Gastrocnemius medialis (tissue), 4 donors: ENCODE results near the gene PPP6C. TPM values are rescaled to one million over a fixed set of nuclear protein-coding genes. Genes with fewer than 3 reads are reported as not detected.
"Not testable (repeated sequence)": the region's sequence is repeated elsewhere in the genome, so short reads cannot be mapped to it uniquely, and the experiment has no call there.

ENCODE experiments used
- ATAC-seq, 2 donors: fragments of 150-250 bp; one replicate each; pipeline ENCODE4 v1.9.1; 2016
- DNase-seq, 2 donors: peaks; one replicate each; pipeline ENCODE4 v3.0.0-alpha.2; 2019
- H3K27ac ChIP-seq, 4 donors: fragments of 200-600 bp; sonication (generic); 1 replicate in 1 of 4; 2 replicates in 3 of 4; pipeline ENCODE4 v1.5.1; 2016 to 2018; ENCODE audit warnings: mild to moderate bottlenecking in 2 of 4, moderate library complexity in 1 of 4
- H3K27me3 ChIP-seq, 3 donors: fragments of 200-600 bp; sonication (generic) in 2 of 3; 1 replicate in 1 of 3; 2 replicates in 2 of 3; pipeline versions ENCODE4 v1.5.1 to v1.6.0; 2016 to 2019; ENCODE audit warnings: mild to moderate bottlenecking in 1 of 3, moderate library complexity in 1 of 3
- H3K36me3 ChIP-seq, 2 donors: fragments of 200-600 bp; sonication (generic) in 1 of 2; one replicate each; pipeline ENCODE4 v1.5.1; 2017 to 2018
- H3K4me1 ChIP-seq, 2 donors: fragments of 200-600 bp; sonication (generic) in 1 of 2; one replicate each; pipeline ENCODE4 v1.5.1; 2016 to 2017; ENCODE audit warnings: mild to moderate bottlenecking in 2 of 2
- H3K4me3 ChIP-seq, 4 donors: fragments of 200-600 bp; sonication (generic) in 3 of 4; 1 replicate in 1 of 4; 2 replicates in 3 of 4; pipeline ENCODE4 v1.5.1; 2016 to 2019; ENCODE audit warnings: mild to moderate bottlenecking in 2 of 4
- H3K9me3 ChIP-seq, 3 donors: fragments of 200-600 bp; sonication (generic) in 2 of 3; 1 replicate in 1 of 3; 2 replicates in 2 of 3; pipeline ENCODE4 v1.5.1; 2016 to 2019
- POLR2A ChIP-seq, 2 donors: fragments of 450-650 bp; IDR thresholded peaks; one replicate each; pipeline ENCODE4 v1.6.1; 2017; ENCODE audit warnings: antibody characterized with exemption in 2 of 2, mild to moderate bottlenecking in 2 of 2, moderate library complexity in 2 of 2
- in situ Hi-C, 4 donors: fragments of 200-750 bp; cut with MboI; loops; one replicate each; pipeline versions ENCODE4 v1.15.0 to v1.8.0; 2017; ENCODE audit warnings: low sequenced_read_pairs in 4 of 4
- intact Hi-C: fragments of 100-400 bp; cut with DNase I; formaldehyde crosslinking; loops from one replicate; pipeline ENCODE4 v1.15.1; 2023; ENCODE audit warnings: low total_unique reads
- total RNA-seq, 4 donors: library from RNA; depleted of rRNA; stranded (reverse); fragments of >200 nt; gene quantifications; one replicate each; pipeline versions ENCODE4 v1.1.0 to v1.2.3, GENCODE V29; 2016
- TF ChIP-seq, protein P1 (sequence below), 5 experiments: fragments of 450-650 bp in 3 of 5; fragments of 200-600 bp in 2 of 5; sonication (generic) in 2 of 5; IDR thresholded peaks in 4 of 5; conservative IDR thresholded peaks in 1 of 5; 1 replicate in 4 of 5; 2 replicates in 1 of 5; pipeline ENCODE4 v1.5.1; 2016 to 2019; ENCODE audit warnings: antibody characterized with exemption in 5 of 5, mild to moderate bottlenecking in 3 of 5, moderate library complexity in 3 of 5

PPP6C gene
- total RNA-seq, 4 donors from 2014 or later = 49.4 to 80.6 (median 73.6) TPM

GRCh38 chr9:125166762-125167161, 22.8 kb downstream of the PPP6C start:
- Histone ChIP-seq H3K9me3 (no peaks in the 10 kb centered on the region), H3K27ac (peak overlapping the region in 2 of 4 donors; percentile 26 to 49), H3K4me1 (peaks cover 14 to 15% of the 10 kb centered on the region in 2 donors), H3K36me3 (peaks cover 0 to 14% of the 10 kb centered on the region in 2 donors), H3K4me3 (no peak overlapping the region), H3K27me3 (no peaks in the 10 kb centered on the region)
- ATAC-seq = no peak
- in situ Hi-C loops = no loop called here
- no peak for TF ChIP-seq POLR2A (IDR thresholded peaks at IDR 0.05)
- TF ChIP-seq, protein P1, sequence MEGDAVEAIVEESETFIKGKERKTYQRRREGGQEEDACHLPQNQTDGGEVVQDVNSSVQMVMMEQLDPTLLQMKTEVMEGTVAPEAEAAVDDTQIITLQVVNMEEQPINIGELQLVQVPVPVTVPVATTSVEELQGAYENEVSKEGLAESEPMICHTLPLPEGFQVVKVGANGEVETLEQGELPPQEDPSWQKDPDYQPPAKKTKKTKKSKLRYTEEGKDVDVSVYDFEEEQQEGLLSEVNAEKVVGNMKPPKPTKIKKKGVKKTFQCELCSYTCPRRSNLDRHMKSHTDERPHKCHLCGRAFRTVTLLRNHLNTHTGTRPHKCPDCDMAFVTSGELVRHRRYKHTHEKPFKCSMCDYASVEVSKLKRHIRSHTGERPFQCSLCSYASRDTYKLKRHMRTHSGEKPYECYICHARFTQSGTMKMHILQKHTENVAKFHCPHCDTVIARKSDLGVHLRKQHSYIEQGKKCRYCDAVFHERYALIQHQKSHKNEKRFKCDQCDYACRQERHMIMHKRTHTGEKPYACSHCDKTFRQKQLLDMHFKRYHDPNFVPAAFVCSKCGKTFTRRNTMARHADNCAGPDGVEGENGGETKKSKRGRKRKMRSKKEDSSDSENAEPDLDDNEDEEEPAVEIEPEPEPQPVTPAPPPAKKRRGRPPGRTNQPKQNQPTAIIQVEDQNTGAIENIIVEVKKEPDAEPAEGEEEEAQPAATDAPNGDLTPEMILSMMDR (IDR thresholded peaks at IDR 0.05 in 4 of 5, conservative IDR thresholded peaks at IDR 0.05 in 1 of 5) = no peak
- intact Hi-C loops = no loop called here
- DNase-seq = no peak

- ATAC-seq = not testable (repeated sequence)
Observed at GRCh38 chr9:125162891-125163290, 26.7 kb downstream of the PPP6C start.

DNA sequence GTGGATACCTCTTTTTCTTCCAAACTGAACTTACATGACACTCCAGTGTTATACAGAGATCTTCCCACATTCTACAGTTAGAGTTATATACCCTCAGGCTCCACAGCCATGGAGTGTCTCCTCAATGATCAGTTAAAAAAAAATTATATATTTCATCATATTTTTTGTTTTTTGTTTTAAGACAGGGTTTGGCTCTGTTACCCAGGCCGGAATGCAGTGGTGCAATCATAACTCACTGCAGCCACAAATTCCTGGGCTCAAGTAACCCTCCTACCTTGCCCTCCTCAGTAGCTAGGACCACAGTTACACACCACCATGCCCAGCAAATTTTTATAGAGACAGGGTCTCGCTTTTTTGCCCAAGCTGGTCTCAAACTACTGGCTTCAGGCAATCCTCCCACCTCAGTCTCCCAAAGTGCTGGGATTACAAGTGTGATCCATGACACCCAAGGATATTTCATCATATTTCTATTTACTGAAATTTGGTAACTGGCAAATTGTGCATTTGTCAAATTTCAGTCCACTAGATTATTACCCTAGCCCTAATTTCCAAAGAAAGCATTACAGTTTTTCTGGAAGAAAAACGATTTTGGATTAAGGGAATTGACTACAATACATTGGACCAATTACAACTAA, 28.2 kb downstream of the PPP6C start:
- in situ Hi-C loops = no loop called here
- intact Hi-C loops = no loop called here
- Histone ChIP-seq H3K36me3 (no peaks in the 10 kb centered on the region), H3K27me3 (no peaks in the 10 kb centered on the region), H3K4me3 (no peak overlapping the region), H3K4me1 (peaks cover 24 to 26% of the 10 kb centered on the region in 2 donors), H3K27ac (peak overlapping the region; percentile 48 to 72 (median 54)), H3K9me3 (no peaks in the 10 kb centered on the region)
- TF ChIP-seq, protein P1 (IDR thresholded peaks at IDR 0.05 in 4 of 5, conservative IDR thresholded peaks at IDR 0.05 in 1 of 5) = no peak
- no peak for TF ChIP-seq POLR2A (IDR thresholded peaks at IDR 0.05)
- DNase-seq (no peak), ATAC-seq (peak; percentile 45 to 49)

More at GRCh38 chr9:125162891-125163290, 26.7 kb downstream of the PPP6C start:
- H3K4me3 ChIP-seq, H3K36me3 ChIP-seq, H3K9me3 ChIP-seq, in situ Hi-C loops, intact Hi-C loops, H3K27me3 ChIP-seq, DNase-seq: not testable (repeated sequence)
- H3K27ac ChIP-seq = peak overlapping the region in 3 of 4 donors; percentile 48 to 72 (median 56)
- peaks cover 24 to 26% of the 10 kb centered on the region in 2 donors for H3K4me1 ChIP-seq

DNA sequence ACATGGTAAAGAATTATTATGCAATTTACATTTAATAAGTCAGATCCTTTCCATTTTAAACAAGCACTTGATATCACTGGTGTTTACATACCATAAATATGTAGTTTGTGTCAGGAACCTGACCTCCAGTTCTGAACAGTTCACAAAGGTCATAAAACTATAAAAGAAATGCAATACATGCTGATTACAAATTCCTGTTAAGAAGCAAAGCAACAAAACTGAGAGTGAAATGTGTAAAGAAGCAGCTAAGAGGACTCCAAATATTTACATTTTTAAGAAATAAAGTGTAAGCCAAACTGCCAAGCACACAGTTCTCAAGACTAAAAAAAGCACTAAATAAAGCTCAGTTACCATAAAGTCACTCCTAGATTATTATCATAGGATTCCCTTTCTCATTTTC, 28.9 kb downstream of the PPP6C start:
- in situ Hi-C loops = no loop called here
- DNase-seq (no peak), ATAC-seq (no peak)
- Histone ChIP-seq H3K27me3 (no peaks in the 10 kb centered on the region), H3K36me3 (no peaks in the 10 kb centered on the region), H3K9me3 (no peaks in the 10 kb centered on the region), H3K4me3 (no peak overlapping the region), H3K27ac (peak overlapping the region; percentile 48 to 72 (median 54)), H3K4me1 (peaks cover 20 to 21% of the 10 kb centered on the region in 2 donors)
- intact Hi-C loops = no loop called here
- TF ChIP-seq, protein P1 (IDR thresholded peaks at IDR 0.05 in 4 of 5, conservative IDR thresholded peaks at IDR 0.05 in 1 of 5) = no peak
- TF ChIP-seq POLR2A (IDR thresholded peaks at IDR 0.05) = no peak

- in situ Hi-C loops = no loop called here
- Histone ChIP-seq H3K27me3 (no peaks in the 10 kb centered on the region), H3K4me1 (peaks cover 23 to 27% of the 10 kb centered on the region in 2 donors), H3K9me3 (no peaks in the 10 kb centered on the region), H3K36me3 (peaks cover 0 to 22% of the 10 kb centered on the region in 2 donors), H3K4me3 (no peak overlapping the region), H3K27ac (no peak overlapping the region)
- no peak for ATAC-seq
- no peak for TF ChIP-seq POLR2A (IDR thresholded peaks at IDR 0.05)
- TF ChIP-seq, protein P1 (IDR thresholded peaks at IDR 0.05 in 4 of 5, conservative IDR thresholded peaks at IDR 0.05 in 1 of 5) = no peak
- no peak for DNase-seq
- intact Hi-C loops = no loop called here
Observed at GRCh38 chr9:125156551-125156950, 33.1 kb downstream of the PPP6C start.
